WTC11 (cell line): ENCODE measurements around the gene FAF1.

Source experiments
- CBFB ChIP-seq: sonication (generic); formaldehyde crosslinking; IDR thresholded peaks from 2 replicates; pipeline ENCODE4 v1.8.1; 2022; ENCODE audit warnings: mild to moderate bottlenecking, low read depth, missing genetic modification reagents
- CREB1 ChIP-seq: sonication (generic); formaldehyde crosslinking; IDR thresholded peaks from 2 replicates; pipeline ENCODE4 v1.8.0; 2023; ENCODE audit warnings: mild to moderate bottlenecking, missing genetic modification reagents
- ESRRA ChIP-seq: sonication (generic); formaldehyde crosslinking; IDR thresholded peaks from 2 replicates; pipeline ENCODE4 v1.8.1; 2022; ENCODE audit warnings: mild to moderate bottlenecking, missing genetic modification reagents, borderline replicate concordance
- MXD4 ChIP-seq: fragments of 250-450 bp; sonication (Bioruptor Pico); IDR thresholded peaks from 2 replicates; pipeline ENCODE4 v1.8.0; 2021; ENCODE audit warnings: mild to moderate bottlenecking, moderate library complexity, borderline replicate concordance
- NR3C1 ChIP-seq: sonication (generic); formaldehyde crosslinking; conservative IDR thresholded peaks from 2 replicates; pipeline ENCODE4 v1.8.1; 2023; ENCODE audit warnings: low read depth, mild to moderate bottlenecking, missing genetic modification reagents
- PRRX2 ChIP-seq: fragments of 250-450 bp; sonication (Bioruptor Pico); IDR thresholded peaks from 2 replicates; pipeline ENCODE4 v1.8.0; 2021; ENCODE audit warnings: mild to moderate bottlenecking
- TF ChIP-seq, protein P1 (sequence below): fragments of 200-600 bp; IDR thresholded peaks from 2 replicates; pipeline ENCODE4 v1.8.0; 2022; ENCODE audit warnings: antibody characterized with exemption
- TF ChIP-seq, protein P2 (sequence below): sonication (generic); formaldehyde crosslinking; IDR thresholded peaks from 2 replicates; pipeline ENCODE4 v1.8.0; 2022; ENCODE audit warnings: mild to moderate bottlenecking, missing genetic modification reagents
- TF ChIP-seq, protein P3 (sequence below): sonication (generic); formaldehyde crosslinking; conservative IDR thresholded peaks from 2 replicates; pipeline ENCODE4 v1.8.1; 2022; ENCODE audit warnings: mild to moderate bottlenecking, missing genetic modification reagents
- TF ChIP-seq, protein P4 (sequence below): sonication (generic); formaldehyde crosslinking; conservative IDR thresholded peaks from 2 replicates; pipeline ENCODE4 v1.8.1; 2023; ENCODE audit warnings: mild to moderate bottlenecking, low read depth, missing genetic modification reagents, moderate library complexity
- TF ChIP-seq, protein P5 (sequence below): sonication (generic); formaldehyde crosslinking; IDR thresholded peaks from 2 replicates; pipeline ENCODE4 v1.8.0; 2023; ENCODE audit warnings: missing genetic modification reagents
- TF ChIP-seq, protein P6 (sequence below): fragments of 250-450 bp; sonication (Bioruptor Pico); IDR thresholded peaks from 2 replicates; pipeline ENCODE4 v1.9.0; 2021; ENCODE audit warnings: mild to moderate bottlenecking
- TF ChIP-seq, protein P7 (sequence below): sonication (generic); formaldehyde crosslinking; IDR thresholded peaks from 2 replicates; pipeline ENCODE4 v1.8.0; 2022; ENCODE audit warnings: mild to moderate bottlenecking, missing genetic modification reagents

DNA sequence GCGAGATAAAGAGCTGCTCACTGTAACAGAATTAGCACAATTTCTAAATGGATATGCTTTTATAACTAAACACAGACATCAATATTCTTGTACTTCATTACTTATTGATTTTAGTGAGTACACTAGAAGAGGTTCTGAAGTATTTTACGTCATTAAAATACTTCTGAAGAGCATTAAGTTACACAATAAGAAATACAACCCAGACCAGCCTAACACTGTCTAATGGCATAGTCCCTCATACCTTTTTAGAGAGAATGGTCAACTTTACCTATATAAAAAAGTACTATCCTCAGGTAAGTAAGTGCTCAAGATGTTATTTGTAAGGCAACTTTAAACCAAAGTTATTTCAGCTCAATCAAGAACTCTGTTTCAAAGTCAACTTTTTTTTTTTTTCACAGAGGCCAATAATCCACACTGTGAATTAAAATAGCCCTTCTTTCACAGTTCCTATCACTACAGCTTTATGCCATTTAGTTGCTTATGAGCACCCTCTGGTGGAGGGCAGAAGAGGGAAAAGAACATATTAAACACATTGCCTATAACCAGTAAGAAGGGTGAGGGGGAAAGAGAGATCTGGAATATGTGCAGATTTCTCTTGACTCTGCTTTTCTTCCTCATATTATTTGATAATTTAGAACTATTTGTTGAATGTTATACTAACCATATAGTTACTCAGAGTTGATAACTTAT, 354.7 kb downstream of the FAF1 start:
- TF ChIP-seq, protein P1, sequence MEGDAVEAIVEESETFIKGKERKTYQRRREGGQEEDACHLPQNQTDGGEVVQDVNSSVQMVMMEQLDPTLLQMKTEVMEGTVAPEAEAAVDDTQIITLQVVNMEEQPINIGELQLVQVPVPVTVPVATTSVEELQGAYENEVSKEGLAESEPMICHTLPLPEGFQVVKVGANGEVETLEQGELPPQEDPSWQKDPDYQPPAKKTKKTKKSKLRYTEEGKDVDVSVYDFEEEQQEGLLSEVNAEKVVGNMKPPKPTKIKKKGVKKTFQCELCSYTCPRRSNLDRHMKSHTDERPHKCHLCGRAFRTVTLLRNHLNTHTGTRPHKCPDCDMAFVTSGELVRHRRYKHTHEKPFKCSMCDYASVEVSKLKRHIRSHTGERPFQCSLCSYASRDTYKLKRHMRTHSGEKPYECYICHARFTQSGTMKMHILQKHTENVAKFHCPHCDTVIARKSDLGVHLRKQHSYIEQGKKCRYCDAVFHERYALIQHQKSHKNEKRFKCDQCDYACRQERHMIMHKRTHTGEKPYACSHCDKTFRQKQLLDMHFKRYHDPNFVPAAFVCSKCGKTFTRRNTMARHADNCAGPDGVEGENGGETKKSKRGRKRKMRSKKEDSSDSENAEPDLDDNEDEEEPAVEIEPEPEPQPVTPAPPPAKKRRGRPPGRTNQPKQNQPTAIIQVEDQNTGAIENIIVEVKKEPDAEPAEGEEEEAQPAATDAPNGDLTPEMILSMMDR, result no peak
- TF ChIP-seq ESRRA (CRISPR knock-in tag), result no peak
- TF ChIP-seq, protein P2, sequence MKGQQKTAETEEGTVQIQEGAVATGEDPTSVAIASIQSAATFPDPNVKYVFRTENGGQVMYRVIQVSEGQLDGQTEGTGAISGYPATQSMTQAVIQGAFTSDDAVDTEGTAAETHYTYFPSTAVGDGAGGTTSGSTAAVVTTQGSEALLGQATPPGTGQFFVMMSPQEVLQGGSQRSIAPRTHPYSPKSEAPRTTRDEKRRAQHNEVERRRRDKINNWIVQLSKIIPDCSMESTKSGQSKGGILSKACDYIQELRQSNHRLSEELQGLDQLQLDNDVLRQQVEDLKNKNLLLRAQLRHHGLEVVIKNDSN (CRISPR knock-in tag), result no peak
- TF ChIP-seq, protein P3, sequence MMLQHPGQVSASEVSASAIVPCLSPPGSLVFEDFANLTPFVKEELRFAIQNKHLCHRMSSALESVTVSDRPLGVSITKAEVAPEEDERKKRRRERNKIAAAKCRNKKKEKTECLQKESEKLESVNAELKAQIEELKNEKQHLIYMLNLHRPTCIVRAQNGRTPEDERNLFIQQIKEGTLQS (CRISPR knock-in tag), result no peak
- TF ChIP-seq CREB1, result no peak
- TF ChIP-seq, protein P4, sequence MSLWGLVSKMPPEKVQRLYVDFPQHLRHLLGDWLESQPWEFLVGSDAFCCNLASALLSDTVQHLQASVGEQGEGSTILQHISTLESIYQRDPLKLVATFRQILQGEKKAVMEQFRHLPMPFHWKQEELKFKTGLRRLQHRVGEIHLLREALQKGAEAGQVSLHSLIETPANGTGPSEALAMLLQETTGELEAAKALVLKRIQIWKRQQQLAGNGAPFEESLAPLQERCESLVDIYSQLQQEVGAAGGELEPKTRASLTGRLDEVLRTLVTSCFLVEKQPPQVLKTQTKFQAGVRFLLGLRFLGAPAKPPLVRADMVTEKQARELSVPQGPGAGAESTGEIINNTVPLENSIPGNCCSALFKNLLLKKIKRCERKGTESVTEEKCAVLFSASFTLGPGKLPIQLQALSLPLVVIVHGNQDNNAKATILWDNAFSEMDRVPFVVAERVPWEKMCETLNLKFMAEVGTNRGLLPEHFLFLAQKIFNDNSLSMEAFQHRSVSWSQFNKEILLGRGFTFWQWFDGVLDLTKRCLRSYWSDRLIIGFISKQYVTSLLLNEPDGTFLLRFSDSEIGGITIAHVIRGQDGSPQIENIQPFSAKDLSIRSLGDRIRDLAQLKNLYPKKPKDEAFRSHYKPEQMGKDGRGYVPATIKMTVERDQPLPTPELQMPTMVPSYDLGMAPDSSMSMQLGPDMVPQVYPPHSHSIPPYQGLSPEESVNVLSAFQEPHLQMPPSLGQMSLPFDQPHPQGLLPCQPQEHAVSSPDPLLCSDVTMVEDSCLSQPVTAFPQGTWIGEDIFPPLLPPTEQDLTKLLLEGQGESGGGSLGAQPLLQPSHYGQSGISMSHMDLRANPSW (CRISPR knock-in tag), result no peak
- TF ChIP-seq, protein P5, sequence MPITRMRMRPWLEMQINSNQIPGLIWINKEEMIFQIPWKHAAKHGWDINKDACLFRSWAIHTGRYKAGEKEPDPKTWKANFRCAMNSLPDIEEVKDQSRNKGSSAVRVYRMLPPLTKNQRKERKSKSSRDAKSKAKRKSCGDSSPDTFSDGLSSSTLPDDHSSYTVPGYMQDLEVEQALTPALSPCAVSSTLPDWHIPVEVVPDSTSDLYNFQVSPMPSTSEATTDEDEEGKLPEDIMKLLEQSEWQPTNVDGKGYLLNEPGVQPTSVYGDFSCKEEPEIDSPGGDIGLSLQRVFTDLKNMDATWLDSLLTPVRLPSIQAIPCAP (CRISPR knock-in tag), result no peak
- no peak for TF ChIP-seq NR3C1 (CRISPR knock-in tag)
- TF ChIP-seq MXD4, result no peak
- no peak for TF ChIP-seq CBFB (CRISPR knock-in tag)
- no peak for TF ChIP-seq PRRX2 (CRISPR knock-in tag)
- TF ChIP-seq, protein P6, sequence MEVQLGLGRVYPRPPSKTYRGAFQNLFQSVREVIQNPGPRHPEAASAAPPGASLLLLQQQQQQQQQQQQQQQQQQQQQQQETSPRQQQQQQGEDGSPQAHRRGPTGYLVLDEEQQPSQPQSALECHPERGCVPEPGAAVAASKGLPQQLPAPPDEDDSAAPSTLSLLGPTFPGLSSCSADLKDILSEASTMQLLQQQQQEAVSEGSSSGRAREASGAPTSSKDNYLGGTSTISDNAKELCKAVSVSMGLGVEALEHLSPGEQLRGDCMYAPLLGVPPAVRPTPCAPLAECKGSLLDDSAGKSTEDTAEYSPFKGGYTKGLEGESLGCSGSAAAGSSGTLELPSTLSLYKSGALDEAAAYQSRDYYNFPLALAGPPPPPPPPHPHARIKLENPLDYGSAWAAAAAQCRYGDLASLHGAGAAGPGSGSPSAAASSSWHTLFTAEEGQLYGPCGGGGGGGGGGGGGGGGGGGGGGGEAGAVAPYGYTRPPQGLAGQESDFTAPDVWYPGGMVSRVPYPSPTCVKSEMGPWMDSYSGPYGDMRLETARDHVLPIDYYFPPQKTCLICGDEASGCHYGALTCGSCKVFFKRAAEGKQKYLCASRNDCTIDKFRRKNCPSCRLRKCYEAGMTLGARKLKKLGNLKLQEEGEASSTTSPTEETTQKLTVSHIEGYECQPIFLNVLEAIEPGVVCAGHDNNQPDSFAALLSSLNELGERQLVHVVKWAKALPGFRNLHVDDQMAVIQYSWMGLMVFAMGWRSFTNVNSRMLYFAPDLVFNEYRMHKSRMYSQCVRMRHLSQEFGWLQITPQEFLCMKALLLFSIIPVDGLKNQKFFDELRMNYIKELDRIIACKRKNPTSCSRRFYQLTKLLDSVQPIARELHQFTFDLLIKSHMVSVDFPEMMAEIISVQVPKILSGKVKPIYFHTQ (CRISPR knock-in tag), result no peak
- TF ChIP-seq, protein P7, sequence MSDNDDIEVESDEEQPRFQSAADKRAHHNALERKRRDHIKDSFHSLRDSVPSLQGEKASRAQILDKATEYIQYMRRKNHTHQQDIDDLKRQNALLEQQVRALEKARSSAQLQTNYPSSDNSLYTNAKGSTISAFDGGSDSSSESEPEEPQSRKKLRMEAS, result no peak
